Measurements from ENCODE around the gene MAB21L4. TPM values are rescaled to one million over a fixed set of nuclear protein-coding genes. Genes with fewer than 3 reads are reported as not detected.

Gene MAB21L4
- total and polyA plus RNA-seq, 2 of the 8 experiments (the other 6 are each of a cell fraction or from before 2014, with no cell fraction given), result 0.11 TPM; not detected in 1

DNA sequence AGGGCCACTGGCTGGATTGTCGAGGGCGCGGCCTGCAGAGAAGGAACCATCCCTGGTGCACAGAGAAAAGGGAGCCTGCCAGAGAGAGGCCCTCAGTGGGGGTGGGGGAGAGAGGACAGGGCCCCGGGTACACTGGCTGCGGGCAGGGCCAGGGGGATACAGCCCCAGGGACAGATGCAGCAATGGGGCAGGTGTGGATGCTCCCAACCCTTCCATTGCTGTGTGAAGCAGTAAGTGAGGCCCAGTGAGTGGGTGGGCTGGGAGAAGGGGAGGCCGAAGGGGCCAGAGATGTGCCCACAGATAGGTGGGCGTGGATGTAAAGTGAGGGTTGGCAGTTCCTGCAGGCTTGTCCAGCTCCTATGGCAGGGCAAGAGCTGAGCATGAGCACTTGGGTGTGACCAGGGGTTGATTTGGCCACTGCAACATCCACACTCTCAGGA is 19.9 kb downstream of the MAB21L4 start:
- CTCF ChIA-PET (ENCODE audit: partially characterized antibody), result interaction anchor here (0.8 to 2.4 kb wide), 3 partner anchors 12 to 38 kb away, joined by 3 to 7 read pairs (median 4); no protein-coding TSS in a partner anchor
- POLR2A ChIA-PET (ENCODE audit: partially characterized antibody), result no interaction called here
- TF ChIP-seq ASH2L (IDR thresholded peaks at IDR 0.05; ENCODE audit: low read length) (no peak), RAD21 (IDR thresholded peaks at IDR 0.05 in 1 of 2, conservative IDR thresholded peaks at IDR 0.05 in 1 of 2; ENCODE audit: low read depth in 2 of 2, low read length in 2 of 2) (no peak)

More for the DNA sequence above, 19.9 kb downstream of the MAB21L4 start:
- Histone ChIP-seq H4K91ac (replicated peaks; ENCODE audit: insufficient read length, low read length) (no peak overlapping the region), H3K79me1 (ENCODE audit: low read depth, low read length) (no peaks in the 10 kb centered on the region), H4K20me1 (replicated peaks in 1 of 2; ENCODE audit: control insufficient read depth in 1 of 2, insufficient read depth in 2 of 2, low read length in 2 of 2) (no peaks in the 10 kb centered on the region), H2BK5ac (ENCODE audit: low read depth, low read length) (no peak overlapping the region), H3K23me2 (ENCODE audit: low read depth, low read length) (no peaks in the 10 kb centered on the region), H3K27me3 (replicated peaks in 1 of 4; ENCODE audit: control insufficient read depth in 3 of 4, extremely low read depth in 1 of 4, insufficient read depth in 3 of 4, low read length in 3 of 4) (no peaks in the 10 kb centered on the region), H2BK20ac (ENCODE audit: low read length) (no peak overlapping the region), H2AK5ac (ENCODE audit: low read depth, low read length) (no peak overlapping the region), H3K27ac (ENCODE audit: low read depth, low read length) (no peak overlapping the region), H3K9ac (replicated peaks in 1 of 4; ENCODE audit: extremely low read depth in 1 of 4, low read depth in 3 of 4, low read length in 3 of 4) (no peak overlapping the region), H3K18ac (ENCODE audit: extremely low read depth, low read length) (no peak overlapping the region), H3K23ac (ENCODE audit: insufficient read length) (no peak overlapping the region), H4K8ac (ENCODE audit: extremely low read depth, insufficient read depth, low read length) (no peak overlapping the region), H3K14ac (ENCODE audit: insufficient read length) (no peak overlapping the region), H3K79me2 (ENCODE audit: control insufficient read depth in 1 of 2, insufficient read depth in 2 of 2, low read length in 2 of 2) (no peaks in the 10 kb centered on the region), H3K36me3 (ENCODE audit: control insufficient read depth in 2 of 4, insufficient read depth in 4 of 4, low read length in 3 of 4) (no peaks in the 10 kb centered on the region), H3K56ac (replicated peaks; ENCODE audit: insufficient read length, low read depth, low read length) (no peak overlapping the region), H2BK120ac (replicated peaks; ENCODE audit: low read depth, low read length) (no peak overlapping the region), H4K5ac (ENCODE audit: insufficient read length, low read depth, low read length) (no peak overlapping the region), H3K4ac (replicated peaks; ENCODE audit: insufficient read length, low read depth, low read length) (no peak overlapping the region), H2AFZ (ENCODE audit: low read length) (no peak overlapping the region), H2BK15ac (ENCODE audit: low read length) (no peak overlapping the region), H2BK12ac (ENCODE audit: low read depth, low read length) (no peak overlapping the region), H3K4me2 (ENCODE audit: insufficient read depth in 1 of 2, low read depth in 2 of 2, low read length in 2 of 2) (no peak overlapping the region), H3K4me1 (replicated peaks in 1 of 4; ENCODE audit: control insufficient read depth in 3 of 4, insufficient read depth in 4 of 4, low read length in 3 of 4) (no peaks in the 10 kb centered on the region; a peak in 1 of 7 replicates), H3K4me3 (ENCODE audit: extremely low read depth in 1 of 4, insufficient read depth in 2 of 4, low read depth in 3 of 4, low read length in 4 of 4) (no peak overlapping the region), H3K9me3 (ENCODE audit: insufficient read depth in 2 of 2, low read depth in 1 of 2, low read length in 1 of 2) (no peaks in the 10 kb centered on the region)
- FAIRE-seq (no peak), DNase-seq (ENCODE audit: low read depth in 1 of 2, low spot score in 2 of 2) (no peak)
- 43% methylated on average over 5 of the region's 7 CpGs; no CpG with 5 or more reads in 1 of the 2 experiments for WGBS, 2 experiments (ENCODE audit: extremely low coverage in 1 of 2, insufficient coverage in 1 of 2, insufficient read length in 1 of 2, insufficient replicate concordance in 2 of 2, low coverage in 1 of 2, low lambda C conversion rate in 2 of 2, missing lambda C conversion rate in 1 of 2)

All from H1 (cell line).